ENCODE measurements around the gene IL36RN.

IL36RN gene

DNA sequence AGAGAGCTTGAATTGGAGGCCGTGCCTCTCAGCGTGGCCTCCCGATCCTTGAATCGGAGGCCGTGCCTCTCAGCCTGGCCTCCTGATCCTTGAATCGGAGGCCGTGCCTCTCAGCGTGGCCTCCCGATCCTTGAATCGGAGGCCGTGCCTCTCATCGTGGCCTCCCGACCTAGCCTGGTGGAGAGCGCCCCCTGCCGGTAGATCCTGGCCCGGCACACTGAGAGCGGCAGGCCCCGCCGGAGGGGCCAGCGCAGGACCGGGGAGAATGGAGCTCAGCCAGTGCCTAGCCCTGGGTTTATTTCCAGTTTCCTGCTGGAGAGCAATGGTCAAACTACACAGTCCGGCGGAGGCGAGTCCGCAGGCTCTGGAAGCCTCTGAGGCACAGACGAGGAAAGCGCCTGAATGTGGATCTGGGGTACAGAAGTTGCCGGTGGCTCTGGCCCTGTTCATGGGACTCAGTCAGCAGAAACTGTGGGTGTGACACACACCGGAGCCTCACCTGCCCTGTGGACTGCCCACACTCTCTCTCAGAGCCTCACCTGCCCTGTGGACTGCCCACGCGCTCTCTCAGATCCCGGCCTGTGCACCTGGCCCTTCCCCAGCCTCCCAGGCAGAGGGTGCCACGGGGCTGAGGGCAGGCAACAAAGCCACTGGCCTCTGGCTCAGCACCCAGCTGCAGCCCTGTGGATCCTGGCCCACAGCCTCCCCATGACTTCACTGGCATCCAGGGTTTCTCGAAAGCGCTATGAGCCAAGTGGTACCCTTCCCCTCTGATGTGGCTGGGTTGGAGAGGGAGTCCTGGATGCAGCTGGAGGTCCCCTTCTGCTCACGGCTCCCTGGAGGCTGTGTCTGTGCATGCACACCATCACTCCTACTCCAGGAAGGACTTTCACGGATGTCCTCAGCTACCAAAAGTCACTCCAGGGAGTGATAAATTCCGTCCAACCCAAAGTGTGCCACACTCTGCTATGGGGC lies 7.8 kb upstream of the IL36RN start:
- no peak for DNase-seq (ENCODE audit: low read depth)

DNA sequence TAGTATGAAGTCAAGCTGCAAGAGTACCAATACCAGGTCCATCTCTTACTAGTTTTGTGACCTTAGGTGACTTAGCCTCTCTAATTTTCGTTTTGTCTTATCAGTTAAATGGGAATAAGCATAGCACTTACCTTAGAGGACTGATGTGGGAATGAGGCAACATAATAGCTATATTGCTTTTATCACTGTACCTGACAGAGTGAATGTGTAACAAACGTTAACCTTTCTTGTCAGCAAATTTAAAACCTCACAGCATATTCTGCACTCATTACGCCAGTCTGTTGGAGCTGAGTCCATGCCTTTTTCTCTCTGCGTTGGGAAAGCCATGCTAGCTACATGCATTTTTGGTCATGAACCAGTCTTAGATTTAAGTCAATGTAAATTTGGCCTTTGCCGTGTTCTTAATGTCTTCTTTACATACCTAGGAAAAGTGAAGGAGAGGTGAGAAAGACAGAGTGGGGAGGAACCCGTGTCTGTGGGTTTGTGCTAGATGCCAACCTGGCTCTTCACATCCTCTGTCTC lies 6.5 kb upstream of the IL36RN start, which contains the start of gene IL36B:
IL36B (minus strand) TSS at position 472 of the 522 bp plus-strand sequence.
- DNase-seq (ENCODE audit: low read depth) = no peak

DNA sequence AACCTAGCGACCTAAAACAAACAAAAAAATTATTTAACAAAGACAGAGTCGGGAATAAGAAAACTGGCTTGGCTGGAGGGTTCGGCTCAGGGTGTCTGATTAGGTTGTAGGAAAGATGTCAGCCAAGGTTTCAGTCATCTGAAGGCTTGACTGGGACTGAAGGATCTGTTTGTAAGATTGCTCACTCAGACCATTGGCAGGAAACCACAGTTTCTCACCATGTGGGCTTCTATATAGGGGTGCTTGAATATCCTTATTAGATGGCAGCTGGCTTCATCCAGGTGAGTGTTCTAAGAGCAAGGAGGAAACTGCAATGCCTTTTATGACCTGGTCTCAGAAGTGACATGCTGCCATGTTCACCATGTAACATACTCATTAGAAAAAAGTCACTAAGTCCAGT lies 5.3 kb upstream of the IL36RN start:
- no peak for DNase-seq (ENCODE audit: low read depth)

DNA sequence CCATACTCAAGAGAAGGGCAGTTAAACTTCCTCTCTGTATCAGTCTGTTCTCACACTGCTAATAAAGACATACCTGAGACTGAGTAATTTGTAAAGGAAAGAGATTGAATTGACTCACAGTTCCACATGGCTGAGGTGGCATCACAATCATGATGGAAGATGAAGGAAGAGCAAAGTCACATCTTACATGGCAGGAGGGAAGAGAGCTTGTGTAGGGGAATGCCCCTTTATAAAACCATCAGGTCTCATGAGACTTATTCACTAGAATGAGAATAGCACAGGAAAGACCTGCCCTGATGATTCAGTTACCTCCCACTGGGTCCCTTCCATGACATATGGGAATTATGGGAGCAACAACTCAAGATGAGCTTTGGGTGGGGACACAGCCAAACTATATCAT lies 4.9 kb upstream of the IL36RN start:
- no peak for DNase-seq (ENCODE audit: low read depth)

DNA sequence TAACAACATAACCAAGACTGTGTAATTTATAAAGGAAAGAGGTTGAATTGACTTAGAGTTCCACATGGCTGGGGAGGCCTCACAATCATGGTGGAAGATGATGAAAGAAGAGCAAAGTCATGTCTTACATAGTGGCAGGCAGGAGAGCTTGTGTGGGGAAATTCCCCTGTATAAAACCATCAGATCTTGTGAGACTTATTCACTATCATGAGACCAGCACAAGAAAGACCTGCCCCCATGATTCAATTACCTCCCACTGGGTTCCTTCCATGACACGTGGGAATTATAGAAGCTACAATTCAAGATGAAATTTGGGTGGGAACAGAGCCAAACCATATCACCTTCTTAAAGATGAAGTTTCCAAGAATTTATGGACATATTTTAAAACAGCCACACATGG lies 2.5 kb upstream of the IL36RN start:
- DNase-seq (ENCODE audit: low read depth) = no peak

DNA sequence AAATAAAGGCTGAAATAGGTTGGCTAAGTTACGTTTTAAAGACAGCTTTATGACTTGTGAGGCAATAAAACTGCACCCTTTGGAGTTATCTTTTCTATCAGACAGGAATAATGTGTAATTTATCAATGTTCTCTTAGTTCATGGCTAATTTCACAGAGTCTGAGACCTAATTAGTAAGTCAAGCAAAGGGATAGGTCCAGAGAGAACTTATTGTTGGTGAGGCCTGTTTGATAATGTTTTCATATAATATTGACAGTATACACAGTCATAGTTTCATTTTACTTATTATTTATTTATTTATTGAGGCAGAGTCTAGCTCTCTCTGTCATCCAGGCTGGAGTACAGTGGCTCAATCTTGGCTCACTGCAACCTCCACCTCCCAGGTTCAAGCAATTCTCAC lies 1.9 kb upstream of the IL36RN start:
- no peak for DNase-seq (ENCODE audit: low read depth)

DNA sequence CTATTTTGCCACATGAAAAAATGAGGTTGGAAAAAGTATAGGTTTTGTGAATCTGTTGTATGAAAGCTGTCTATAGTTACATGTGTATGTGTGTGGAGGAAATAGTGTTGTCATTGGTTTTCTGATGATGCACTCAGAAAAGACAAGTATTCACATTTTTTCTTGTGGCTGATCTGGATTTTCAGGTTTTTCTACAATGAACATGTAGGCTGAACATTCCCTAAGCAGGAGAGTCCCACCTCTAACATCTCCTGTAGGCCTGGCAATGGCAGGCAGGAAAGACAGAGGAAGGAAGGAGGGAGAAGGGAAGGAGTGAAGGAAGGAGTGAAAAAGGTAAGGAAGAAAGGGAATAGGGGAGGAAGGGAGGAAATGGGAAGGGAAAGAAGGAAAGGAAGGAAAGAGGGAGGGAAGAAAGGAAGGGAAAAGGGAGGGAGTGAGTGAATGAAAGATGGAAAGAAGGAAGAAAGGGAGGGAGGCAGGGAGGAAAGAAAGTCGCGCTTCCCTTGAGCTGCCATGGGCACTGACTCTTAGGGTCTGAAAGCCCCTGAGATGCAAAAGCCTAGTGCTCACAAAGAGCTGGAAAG lies 495 bp upstream of the IL36RN start:
- no peak for DNase-seq (ENCODE audit: low read depth)

DNA sequence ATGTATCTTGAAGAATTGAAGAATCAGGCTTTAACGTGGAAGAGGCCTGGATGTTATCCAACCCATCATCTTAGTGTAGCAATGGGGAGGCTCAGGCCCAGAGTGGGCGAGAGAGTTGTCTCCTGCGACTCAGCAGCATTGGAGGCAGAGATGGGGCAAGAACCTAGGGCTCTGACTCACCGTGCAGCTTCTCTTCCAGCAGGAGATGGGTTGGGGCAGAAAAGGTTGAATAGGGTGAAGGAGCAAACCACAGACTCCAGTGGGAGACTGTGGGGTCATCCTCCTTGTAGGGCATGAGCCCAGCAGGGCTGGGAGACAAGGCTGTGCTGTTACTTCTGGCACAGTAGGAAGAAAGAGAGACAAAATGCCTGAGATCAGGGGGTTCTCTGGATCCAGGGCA lies 1.4 kb downstream of the IL36RN start:
- no peak for DNase-seq (ENCODE audit: low read depth)

DNA sequence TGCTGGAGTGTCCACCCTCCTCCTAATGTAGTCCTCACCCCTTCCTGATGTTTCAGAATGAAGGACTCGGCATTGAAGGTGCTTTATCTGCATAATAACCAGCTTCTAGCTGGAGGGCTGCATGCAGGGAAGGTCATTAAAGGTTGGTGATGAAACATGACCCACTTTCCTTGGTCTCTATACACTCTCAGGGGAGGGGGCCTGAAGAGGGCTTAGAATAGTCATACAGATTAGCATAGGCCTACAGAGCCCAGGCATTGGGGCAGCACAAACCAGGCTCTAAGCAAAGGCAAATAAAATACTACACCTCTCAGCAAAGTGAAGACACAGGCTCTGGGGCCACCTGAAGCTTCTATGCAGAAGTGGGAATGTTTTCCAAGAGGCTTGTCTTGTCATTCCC lies 1.8 kb downstream of the IL36RN start:
- DNase-seq (ENCODE audit: low read depth) = no peak

DNA sequence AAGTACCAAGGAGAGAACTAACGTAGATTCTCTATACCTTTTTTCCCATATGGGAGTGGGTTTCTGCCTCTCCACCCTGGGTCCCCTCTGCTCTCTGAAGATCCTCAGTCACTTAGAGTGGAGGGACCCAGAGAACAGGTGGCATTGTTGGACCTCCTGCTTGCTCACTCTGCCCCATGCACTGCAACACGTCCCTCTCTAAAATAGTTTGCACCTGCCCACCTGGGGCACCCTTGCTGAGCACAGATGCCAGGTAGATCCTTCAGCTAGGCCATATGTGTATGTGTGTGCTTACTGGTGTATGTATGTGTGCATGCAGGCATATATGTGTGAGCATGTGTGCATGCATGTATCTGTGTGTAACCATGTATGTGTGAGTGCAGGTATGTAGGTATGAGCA lies 2.2 kb downstream of the IL36RN start:
- DNase-seq (ENCODE audit: low read depth) = no peak

DNA sequence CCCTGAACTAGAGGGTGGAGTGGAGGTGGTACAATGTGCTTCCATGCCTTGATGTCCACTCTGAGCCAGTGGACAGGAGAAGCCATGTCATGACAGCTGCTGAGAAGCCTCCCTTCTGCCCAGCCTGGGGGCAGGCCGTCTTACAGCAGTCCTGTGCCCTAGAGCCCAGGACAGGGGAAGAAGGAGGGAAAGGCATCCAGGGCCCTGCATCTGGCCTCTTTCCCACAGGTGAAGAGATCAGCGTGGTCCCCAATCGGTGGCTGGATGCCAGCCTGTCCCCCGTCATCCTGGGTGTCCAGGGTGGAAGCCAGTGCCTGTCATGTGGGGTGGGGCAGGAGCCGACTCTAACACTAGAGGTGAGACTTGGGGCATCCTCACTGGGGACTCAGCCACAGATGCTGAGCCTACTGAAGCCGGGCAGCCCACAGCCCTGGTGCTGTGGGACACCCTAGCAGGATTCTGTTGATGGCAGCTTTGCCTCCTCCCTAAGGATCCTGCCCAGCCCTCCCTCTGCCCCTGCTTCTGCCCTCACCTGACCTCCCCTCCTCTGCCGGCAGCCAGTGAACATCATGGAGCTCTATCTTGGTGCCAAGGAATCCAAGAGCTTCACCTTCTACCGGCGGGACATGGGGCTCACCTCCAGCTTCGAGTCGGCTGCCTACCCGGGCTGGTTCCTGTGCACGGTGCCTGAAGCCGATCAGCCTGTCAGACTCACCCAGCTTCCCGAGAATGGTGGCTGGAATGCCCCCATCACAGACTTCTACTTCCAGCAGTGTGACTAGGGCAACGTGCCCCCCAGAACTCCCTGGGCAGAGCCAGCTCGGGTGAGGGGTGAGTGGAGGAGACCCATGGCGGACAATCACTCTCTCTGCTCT lies 3.1 kb downstream of the IL36RN start:
- DNase-seq (ENCODE audit: low read depth) = no peak

DNA sequence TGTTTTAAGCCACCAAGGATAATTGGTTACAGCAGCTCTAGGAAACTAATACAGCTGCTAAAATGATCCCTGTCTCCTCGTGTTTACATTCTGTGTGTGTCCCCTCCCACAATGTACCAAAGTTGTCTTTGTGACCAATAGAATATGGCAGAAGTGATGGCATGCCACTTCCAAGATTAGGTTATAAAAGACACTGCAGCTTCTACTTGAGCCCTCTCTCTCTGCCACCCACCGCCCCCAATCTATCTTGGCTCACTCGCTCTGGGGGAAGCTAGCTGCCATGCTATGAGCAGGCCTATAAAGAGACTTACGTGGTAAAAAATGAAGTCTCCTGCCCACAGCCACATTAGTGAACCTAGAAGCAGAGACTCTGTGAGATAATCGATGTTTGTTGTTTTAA lies 5.3 kb downstream of the IL36RN start:
- no peak for DNase-seq (ENCODE audit: low read depth)

DNA sequence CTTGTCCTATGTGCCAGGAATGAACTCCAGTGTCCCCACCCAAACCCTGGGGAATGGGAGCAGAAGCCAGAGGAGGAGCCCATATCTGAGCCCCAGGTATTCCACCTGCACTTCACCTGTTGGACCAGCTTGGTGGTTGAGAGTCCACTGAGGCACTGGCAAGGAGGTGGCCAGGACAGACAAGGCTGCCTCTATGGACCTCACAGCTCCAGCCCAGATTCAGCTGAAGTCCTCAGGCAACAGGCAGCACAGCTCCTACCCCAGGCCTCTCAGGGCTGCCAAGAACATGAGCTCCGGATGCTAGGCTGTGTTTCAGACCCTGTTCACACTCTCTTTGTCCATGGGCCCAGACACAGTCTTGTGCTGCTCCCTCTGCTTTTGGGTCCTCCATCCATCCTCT lies 5.9 kb downstream of the IL36RN start:
- no peak for DNase-seq (ENCODE audit: low read depth)

DNA sequence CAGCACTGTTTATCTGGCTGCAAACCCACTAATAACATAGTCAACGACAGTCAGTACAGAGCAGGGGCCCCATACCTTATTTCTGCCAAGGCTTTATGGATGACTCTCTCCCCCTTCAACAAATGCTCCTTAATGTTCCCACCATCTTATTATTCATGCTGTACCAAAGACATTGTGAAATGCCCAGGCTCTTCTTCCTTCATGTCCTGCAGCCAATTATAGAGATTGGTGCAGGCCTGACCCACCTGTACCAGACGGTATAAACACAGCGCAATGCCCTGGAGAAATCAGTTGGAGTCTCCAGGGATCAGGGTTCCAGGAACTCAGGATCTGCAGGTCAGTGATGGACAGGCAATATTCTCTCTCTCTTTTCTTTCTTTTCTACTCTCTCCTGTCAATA lies 8.7 kb downstream of the IL36RN start, which contains the start of gene IL1F10:
IL1F10 (plus strand) TSS at position 290 of the 400 bp plus-strand sequence. CDS start 4,769 bp downstream, outside the sequence.
- DNase-seq (ENCODE audit: low read depth) = no peak

DNA sequence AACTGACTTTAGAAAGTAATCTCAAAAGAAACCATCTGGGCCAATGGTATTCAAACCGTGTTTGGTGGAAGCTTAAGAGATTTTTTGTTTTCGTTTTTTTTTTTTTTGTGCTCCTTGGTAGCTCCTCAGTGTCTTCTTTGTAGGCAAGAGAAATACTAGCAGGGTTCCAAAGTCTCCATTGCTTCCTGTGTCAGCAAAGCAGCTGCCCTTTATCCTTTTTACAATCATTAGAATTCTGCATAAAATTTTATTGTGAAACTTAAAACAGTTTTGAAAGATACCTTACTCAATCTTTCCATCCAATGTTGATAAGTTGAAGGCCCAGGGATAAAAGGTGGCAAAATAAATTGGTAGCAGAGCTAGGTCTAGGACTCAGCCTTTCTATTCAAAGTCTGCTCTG lies 9.3 kb downstream of the IL36RN start:
- no peak for DNase-seq (ENCODE audit: low read depth)

DNA sequence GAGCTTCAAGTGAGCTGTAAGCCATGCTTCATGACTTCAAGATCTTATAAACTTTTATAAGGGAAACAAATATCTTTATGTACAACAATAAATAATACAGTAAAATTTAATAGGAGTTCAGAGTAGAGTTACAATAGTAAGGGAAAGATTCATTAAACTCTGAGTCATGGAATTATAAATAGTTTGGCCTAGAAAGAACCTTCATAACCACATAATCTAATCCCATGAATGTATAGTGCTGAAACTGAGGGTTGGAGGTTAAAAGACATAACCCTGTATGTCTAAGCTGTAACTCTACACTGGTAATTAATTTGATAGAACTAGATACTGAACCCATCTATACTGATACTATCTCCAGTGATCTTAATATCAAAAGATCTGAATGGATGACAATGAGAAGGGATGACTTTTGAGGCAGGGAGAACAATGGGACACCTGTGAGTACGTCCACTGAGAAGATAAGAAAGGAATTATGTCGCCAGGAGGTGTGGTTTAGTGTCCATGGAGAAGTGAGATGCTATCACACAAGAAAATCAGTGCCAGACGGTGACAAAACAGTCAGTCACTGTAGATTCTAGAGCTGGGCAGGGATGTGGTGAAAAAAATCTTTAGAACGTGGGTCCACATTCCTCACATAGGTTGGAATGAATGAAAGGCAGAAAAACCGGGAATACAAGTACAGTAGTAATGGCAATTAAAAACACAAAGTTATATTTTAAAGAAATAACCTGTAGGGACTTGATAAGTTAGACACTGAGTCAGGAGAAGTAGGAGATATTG lies 9.9 kb downstream of the IL36RN start:
- DNase-seq (ENCODE audit: low read depth) = no peak

DNA sequence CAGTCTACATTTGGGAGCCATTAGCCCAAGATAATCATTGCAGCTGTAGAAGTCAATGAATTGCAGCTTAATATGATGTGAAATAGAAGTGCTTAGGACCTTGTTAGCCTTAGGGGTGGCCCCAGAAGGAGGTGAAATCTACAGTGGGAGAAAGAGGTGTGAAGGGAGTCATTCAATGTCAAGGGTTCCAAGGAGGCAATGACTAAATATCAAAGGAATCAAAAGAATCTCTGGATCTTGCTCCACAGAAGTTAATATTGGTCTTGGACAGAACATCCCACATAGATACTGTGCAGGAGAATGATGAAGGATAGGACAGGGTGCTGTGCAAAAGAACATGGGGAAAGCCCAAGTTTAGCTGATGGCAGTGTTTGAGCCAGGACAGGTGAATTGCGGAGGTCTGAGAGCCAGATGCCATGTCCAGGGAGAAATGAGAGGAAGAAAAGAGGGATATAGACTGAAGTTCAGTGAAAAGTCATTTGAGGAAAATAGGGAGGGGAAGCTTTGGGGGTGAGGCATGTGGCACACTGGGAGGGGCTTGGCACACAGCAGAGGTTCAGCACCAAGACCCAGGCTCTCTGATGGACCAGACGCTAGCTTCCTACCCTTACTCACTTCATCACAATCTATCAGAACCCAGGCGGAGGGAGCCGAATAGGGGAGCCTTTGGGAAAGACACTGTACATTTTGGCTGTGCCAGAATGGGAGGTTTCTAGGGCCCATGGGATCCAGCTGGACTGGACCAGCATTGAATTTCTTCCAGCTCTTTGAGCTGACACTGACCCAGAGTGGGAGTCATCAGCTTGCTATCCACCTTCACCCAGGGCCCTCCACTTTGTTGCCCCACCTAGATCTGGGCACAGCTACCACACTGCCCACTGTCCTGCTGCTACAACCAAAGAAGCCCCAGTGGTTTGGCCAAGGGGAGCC lies 10.9 kb downstream of the IL36RN start:
- no peak for DNase-seq (ENCODE audit: low read depth)

DNA sequence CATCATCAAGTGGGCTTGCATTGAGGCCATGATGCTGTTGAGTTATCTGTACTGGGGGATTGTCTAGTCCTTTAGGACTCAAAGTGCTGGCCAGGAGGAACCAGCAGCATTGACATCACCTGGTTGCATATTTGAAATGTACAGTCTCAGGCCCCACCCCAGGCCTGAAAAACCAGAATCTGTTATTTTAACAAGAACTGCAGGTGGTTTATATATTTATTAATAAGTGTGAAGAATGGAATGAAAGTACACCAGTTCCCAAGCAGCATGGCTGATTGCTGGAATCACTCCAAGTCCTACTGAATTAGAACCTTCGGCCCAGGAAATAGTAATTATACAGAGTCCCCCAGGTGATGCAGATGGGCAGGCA lies 11.6 kb downstream of the IL36RN start:
- no peak for DNase-seq (ENCODE audit: low read depth)

DNA sequence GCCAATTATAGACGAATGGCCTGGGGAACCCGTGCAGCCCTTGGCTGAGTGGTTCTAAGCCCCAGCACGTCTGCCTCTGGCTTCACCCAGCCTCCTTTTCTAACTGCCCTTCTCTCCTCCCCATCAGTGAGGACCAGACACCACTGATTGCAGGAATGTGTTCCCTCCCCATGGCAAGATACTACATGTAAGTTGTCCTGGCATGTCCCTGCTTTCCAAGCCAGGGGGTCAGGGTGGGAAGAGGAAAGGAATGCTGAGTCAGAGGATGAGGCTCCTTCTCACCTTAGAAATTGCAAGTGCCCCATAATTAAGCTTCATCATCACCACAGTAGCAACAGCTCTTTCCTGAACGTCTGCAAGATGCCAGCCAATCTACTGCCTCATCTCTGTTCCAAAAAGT lies 13.6 kb downstream of the IL36RN start:
- no peak for DNase-seq (ENCODE audit: low read depth)

DNA sequence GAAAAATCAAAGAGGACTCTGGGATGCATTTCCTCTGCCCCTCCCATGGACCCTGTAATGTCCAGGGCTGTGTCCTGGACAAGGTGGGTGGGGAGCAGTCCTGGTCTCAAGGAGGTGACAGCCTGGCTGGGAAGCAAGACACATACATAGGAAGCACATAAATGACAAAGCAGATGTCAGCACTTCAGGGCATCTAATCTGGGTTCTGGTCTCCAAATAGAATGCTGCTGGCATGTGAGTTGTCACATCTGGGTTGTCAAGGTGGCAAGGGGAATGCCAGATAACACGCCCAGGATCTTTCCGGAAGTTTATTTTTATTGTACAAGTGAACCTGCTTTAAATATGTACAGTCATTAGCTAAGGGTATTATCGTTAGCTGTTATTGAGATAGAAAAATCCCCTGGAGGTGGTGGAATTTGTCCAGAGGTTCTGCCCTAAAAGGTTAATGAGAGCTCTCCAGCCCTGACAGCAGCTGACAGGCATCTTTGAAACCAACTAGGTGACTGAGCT lies 14.4 kb downstream of the IL36RN start:
- DNase-seq (ENCODE audit: low read depth) = no peak
